ENCODE results near the gene HERC4.
"Not testable (repeated sequence)": the region's sequence is repeated elsewhere in the genome, so short reads cannot be mapped to it uniquely, and the experiment has no call there.

Gene HERC4

DNA sequence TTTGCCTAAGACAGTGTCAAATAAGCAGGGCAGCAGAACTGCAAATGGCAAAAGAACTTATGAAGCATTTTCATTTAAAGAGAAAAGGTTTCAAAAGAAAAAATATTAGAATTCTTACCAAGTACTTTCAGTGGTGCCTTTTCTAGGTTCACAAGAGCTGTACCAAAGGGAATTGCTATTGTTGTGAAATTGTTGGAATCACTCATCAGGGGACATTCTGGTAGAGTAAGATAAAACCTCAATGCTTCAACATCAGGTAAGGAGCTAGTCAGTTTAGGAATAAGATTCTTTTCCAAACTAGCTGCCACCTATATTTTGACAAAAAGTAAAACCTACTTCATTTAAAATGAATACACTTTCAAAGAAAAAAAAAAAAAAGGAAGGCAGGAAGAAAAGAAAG is 85.0 kb downstream of the HERC4 start:
- no peak overlapping the region for H3K27ac ChIP-seq
- H3K27me3 ChIP-seq (ENCODE audit: insufficient read depth, low read depth) = no peaks in the 10 kb centered on the region
- H4K20me1 ChIP-seq (ENCODE audit: insufficient read depth) = no peaks in the 10 kb centered on the region
- TF ChIP-seq, protein P1, sequence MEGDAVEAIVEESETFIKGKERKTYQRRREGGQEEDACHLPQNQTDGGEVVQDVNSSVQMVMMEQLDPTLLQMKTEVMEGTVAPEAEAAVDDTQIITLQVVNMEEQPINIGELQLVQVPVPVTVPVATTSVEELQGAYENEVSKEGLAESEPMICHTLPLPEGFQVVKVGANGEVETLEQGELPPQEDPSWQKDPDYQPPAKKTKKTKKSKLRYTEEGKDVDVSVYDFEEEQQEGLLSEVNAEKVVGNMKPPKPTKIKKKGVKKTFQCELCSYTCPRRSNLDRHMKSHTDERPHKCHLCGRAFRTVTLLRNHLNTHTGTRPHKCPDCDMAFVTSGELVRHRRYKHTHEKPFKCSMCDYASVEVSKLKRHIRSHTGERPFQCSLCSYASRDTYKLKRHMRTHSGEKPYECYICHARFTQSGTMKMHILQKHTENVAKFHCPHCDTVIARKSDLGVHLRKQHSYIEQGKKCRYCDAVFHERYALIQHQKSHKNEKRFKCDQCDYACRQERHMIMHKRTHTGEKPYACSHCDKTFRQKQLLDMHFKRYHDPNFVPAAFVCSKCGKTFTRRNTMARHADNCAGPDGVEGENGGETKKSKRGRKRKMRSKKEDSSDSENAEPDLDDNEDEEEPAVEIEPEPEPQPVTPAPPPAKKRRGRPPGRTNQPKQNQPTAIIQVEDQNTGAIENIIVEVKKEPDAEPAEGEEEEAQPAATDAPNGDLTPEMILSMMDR (conservative IDR thresholded peaks at IDR 0.05; ENCODE audit: low read depth, low read length) = no peak
- H2AFZ ChIP-seq (ENCODE audit: low read depth) = no peak overlapping the region
- no peaks in the 10 kb centered on the region for H3K79me2 ChIP-seq (ENCODE audit: insufficient read depth, low read depth)
- no peaks in the 10 kb centered on the region for H3K4me1 ChIP-seq (ENCODE audit: low read depth, poor library complexity, severe bottlenecking)
- H3K4me3 ChIP-seq (IDR thresholded peaks at IDR 0.05; ENCODE audit: insufficient read depth, low read depth, low read length) = no peak overlapping the region
- no peak overlapping the region for H3K4me2 ChIP-seq
- no peak overlapping the region for H3K9ac ChIP-seq
- no peaks in the 10 kb centered on the region for H3K36me3 ChIP-seq (ENCODE audit: insufficient read depth)

DNA sequence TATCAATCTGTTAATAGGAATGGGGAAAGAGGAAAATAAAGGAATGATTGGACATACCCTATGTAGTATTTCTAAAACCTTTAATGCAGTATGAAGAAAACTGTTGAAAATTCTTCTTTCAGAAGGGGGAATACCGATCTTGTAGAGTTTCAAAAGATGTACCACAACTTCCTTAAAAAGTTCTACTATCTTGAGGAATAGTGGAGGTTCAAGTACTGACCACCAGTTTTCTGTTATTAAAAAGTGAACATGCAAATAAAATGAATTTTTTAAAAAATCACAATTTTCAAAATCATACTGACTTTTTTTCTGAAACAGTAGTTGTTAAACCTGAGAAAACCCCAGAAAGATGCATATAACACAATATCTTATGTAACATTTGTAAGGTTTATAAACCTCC is 86.5 kb downstream of the HERC4 start:
- H3K4me1 ChIP-seq (ENCODE audit: low read depth, poor library complexity, severe bottlenecking) = no peaks in the 10 kb centered on the region
- no peak overlapping the region for H3K9ac ChIP-seq
- TF ChIP-seq, protein P1 (conservative IDR thresholded peaks at IDR 0.05; ENCODE audit: low read depth, low read length) = no peak
- H3K27me3 ChIP-seq (ENCODE audit: insufficient read depth, low read depth) = no peaks in the 10 kb centered on the region
- no peak overlapping the region for H2AFZ ChIP-seq (ENCODE audit: low read depth)
- H3K4me3 ChIP-seq (IDR thresholded peaks at IDR 0.05; ENCODE audit: insufficient read depth, low read depth, low read length) = no peak overlapping the region
- no peaks in the 10 kb centered on the region for H3K79me2 ChIP-seq (ENCODE audit: insufficient read depth, low read depth)
- H3K4me2 ChIP-seq = no peak overlapping the region
- H3K27ac ChIP-seq = no peak overlapping the region
- H3K36me3 ChIP-seq (ENCODE audit: insufficient read depth) = no peaks in the 10 kb centered on the region
- H4K20me1 ChIP-seq (ENCODE audit: insufficient read depth) = no peaks in the 10 kb centered on the region

DNA sequence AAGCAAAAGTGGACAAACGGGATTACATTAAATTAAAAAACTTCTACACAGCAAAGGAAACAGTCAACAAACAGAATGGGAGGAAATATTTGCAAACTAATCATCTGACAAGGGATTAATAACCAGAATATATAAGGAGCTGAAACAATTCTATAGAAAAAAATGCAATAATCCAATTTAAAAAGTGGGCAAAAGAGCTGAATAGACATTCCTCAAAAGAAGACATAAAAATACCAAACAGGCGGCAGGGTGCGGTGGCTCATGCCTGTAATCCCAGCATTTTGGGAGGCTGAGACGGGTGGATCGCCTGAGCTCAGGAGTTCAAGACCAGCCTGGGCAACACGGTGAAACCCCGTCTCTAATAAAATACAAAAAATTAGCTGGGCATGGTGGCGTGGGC is 92.5 kb downstream of the HERC4 start:
- H3K4me1 ChIP-seq (ENCODE audit: low read depth, poor library complexity, severe bottlenecking); H3K4me3 ChIP-seq (IDR thresholded peaks at IDR 0.05; ENCODE audit: insufficient read depth, low read depth, low read length); H2AFZ ChIP-seq (ENCODE audit: low read depth); H3K4me2 ChIP-seq; H3K27ac ChIP-seq; H3K79me2 ChIP-seq (ENCODE audit: insufficient read depth, low read depth); H3K9ac ChIP-seq; H3K36me3 ChIP-seq (ENCODE audit: insufficient read depth); H3K27me3 ChIP-seq (ENCODE audit: insufficient read depth, low read depth); H4K20me1 ChIP-seq (ENCODE audit: insufficient read depth): not testable (repeated sequence)

DNA sequence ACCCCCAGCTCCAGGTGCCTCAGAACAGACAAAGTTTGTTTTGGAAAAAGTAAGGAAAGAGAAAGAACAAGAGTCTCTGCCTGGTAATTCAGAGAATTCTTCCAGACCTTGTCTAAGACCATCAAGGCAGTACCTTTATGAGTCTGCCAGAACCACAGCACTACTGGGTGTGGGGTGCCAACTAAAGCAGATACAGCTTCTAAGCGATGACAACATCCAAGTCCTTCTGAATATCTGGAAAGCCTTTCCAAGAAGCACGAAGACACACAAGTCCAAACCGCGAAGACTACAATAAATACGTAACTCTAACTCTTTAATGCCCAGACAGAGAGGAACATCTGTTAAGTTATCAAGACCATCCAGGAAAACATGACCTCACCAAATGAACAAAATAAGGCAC is 96.3 kb downstream of the HERC4 start:
- H3K27me3 ChIP-seq (ENCODE audit: insufficient read depth, low read depth) = no peaks in the 10 kb centered on the region
- H2AFZ ChIP-seq (ENCODE audit: low read depth) = no peak overlapping the region
- TF ChIP-seq, protein P1 (conservative IDR thresholded peaks at IDR 0.05; ENCODE audit: low read depth, low read length) = no peak
- H3K79me2 ChIP-seq (ENCODE audit: insufficient read depth, low read depth) = no peaks in the 10 kb centered on the region
- no peak overlapping the region for H3K27ac ChIP-seq
- H4K20me1 ChIP-seq (ENCODE audit: insufficient read depth) = no peaks in the 10 kb centered on the region
- no peak overlapping the region for H3K9ac ChIP-seq
- no peak overlapping the region for H3K4me2 ChIP-seq
- H3K4me3 ChIP-seq (IDR thresholded peaks at IDR 0.05; ENCODE audit: insufficient read depth, low read depth, low read length) = no peak overlapping the region
- H3K36me3 ChIP-seq (ENCODE audit: insufficient read depth) = no peaks in the 10 kb centered on the region; the same call in 1 of the 2 replicates
- H3K4me1 ChIP-seq (ENCODE audit: low read depth, poor library complexity, severe bottlenecking) = peaks cover 4% of the 10 kb centered on the region

DNA sequence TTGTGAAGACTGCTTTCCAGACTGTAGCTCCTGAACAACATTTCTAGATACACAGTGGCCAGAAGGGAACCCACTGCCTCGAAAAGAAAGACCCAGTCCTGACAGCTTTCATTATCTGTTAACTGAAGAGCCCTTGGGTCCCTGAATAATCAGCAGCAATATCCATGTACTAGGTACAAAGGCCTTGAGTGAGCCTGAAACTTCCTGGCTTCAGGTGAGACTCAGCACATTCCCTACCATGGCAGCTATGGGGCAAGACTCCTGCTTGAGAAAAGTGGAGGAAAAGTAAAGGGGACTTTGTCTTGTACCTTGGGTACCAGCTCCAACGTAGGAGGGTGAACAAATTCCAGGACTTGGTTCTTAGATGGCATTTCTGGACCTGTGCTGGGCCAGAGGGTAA is 97.8 kb downstream of the HERC4 start:
- Histone ChIP-seq H4K20me1 (ENCODE audit: insufficient read depth) (no peaks in the 10 kb centered on the region), H3K27me3 (ENCODE audit: insufficient read depth, low read depth) (no peaks in the 10 kb centered on the region), H3K9ac (no peak overlapping the region), H2AFZ (ENCODE audit: low read depth) (no peak overlapping the region), H3K27ac (no peak overlapping the region), H3K4me1 (ENCODE audit: low read depth, poor library complexity, severe bottlenecking) (peaks cover 4% of the 10 kb centered on the region), H3K4me2 (no peak overlapping the region), H3K36me3 (ENCODE audit: insufficient read depth) (no peaks in the 10 kb centered on the region; the same call in 1 of the 2 replicates), H3K79me2 (ENCODE audit: insufficient read depth, low read depth) (no peaks in the 10 kb centered on the region), H3K4me3 (IDR thresholded peaks at IDR 0.05; ENCODE audit: insufficient read depth, low read depth, low read length) (no peak overlapping the region)
- TF ChIP-seq, protein P1 (conservative IDR thresholded peaks at IDR 0.05; ENCODE audit: low read depth, low read length) = no peak

All from KMS-11 (cell line).